GM12878 (cell line): ENCODE measurements around the gene PITPNM2. TPM values are rescaled to one million over a fixed set of nuclear protein-coding genes. Genes with fewer than 3 reads are reported as not detected.

ENCODE experiments used
- ATAC-seq: fragments of 200-7000 bp; cut with Tn5 transposase; 3 replicates; pipeline ENCODE4 v1.9.1; 2020; ENCODE audit warnings: mild to moderate bottlenecking, moderate library complexity
- BruUV-seq: library from RNA; stranded (reverse); fragments of 400-500 nt; replicated peaks from 2 replicates; lab custom pipeline; 2021; lab: Mats Ljungman, UMichigan
- CTCF ChIA-PET: fragments of 300-600 bp; sonication (Branson Sonifier 250); formaldehyde crosslinking; extraction: SDS; loops from one replicate; lab custom pipeline; 2021; ENCODE audit warnings: inconsistent platforms; lab: Yijun Ruan, JAX
- POLR2A ChIA-PET: fragments of 350-600 bp; formaldehyde crosslinking; extraction: SDS; loops from one replicate; lab custom pipeline; 2021; ENCODE audit warnings: inconsistent platforms; lab: Charles Lee
- RAD21 ChIA-PET: fragments of 300-600 bp; sonication (Branson Sonifier 250); formaldehyde crosslinking; loops from one replicate; lab custom pipeline; 2023; ENCODE audit warnings: antibody characterized with exemption; ENCODE audit not compliant: unreplicated experiment; lab: Charles Lee
- SMC1A ChIA-PET: fragments of 300-600 bp; sonication (Branson Sonifier 250); formaldehyde crosslinking; loops from one replicate; lab custom pipeline; 2023; ENCODE audit not compliant: unreplicated experiment, uncharacterized antibody; lab: Charles Lee
- DNase-seq: peaks from one replicate; pipeline ENCODE4 v3.0.0-alpha.2; 2011; ENCODE audit warnings: low read depth, low spot score
- FAIRE-seq: peaks from 3 replicates; lab custom pipeline; 2011; peaks lifted over from hg19 to GRCh38; lab: Jason Lieb, UNC
- H2AFZ ChIP-seq: 2 replicates; pipeline ENCODE4 v1.6.0; 2011; ENCODE audit warnings: low read depth, low read length, control low read depth; ENCODE audit not compliant: control insufficient read depth
- H3K27ac ChIP-seq: 2 replicates; pipeline ENCODE4 v1.5.1; 2011; ENCODE audit warnings: control low read depth; ENCODE audit not compliant: control insufficient read depth, insufficient read depth
- H3K27me3 ChIP-seq, 2 experiments: replicated peaks in 1 of 2; 2 replicates each; pipeline versions ENCODE4 v1.6.0 to v1.6.1; 2011; ENCODE audit warnings: low read length in 1 of 2; ENCODE audit not compliant: control insufficient read depth in 2 of 2, insufficient read depth in 2 of 2
- H3K36me3 ChIP-seq, 2 experiments: 2 replicates each; pipeline ENCODE4 v1.5.1; 2011; ENCODE audit warnings: low read length in 1 of 2; ENCODE audit not compliant: control insufficient read depth in 2 of 2, insufficient read depth in 2 of 2
- H3K4me1 ChIP-seq: 2 replicates; pipeline ENCODE4 v1.6.1; 2011; ENCODE audit warnings: mild to moderate bottlenecking, low read length, moderate library complexity, mixed read lengths; ENCODE audit not compliant: control insufficient read depth, insufficient read depth
- H3K4me2 ChIP-seq: 2 replicates; pipeline ENCODE4 v1.6.0; 2011; ENCODE audit warnings: control low read depth; ENCODE audit not compliant: control insufficient read depth, insufficient read depth
- H3K4me3 ChIP-seq: fragments of 200-600 bp; sonication (generic); 2 replicates; pipeline ENCODE4 v1.5.1; 2016
- H3K79me2 ChIP-seq: 2 replicates; pipeline ENCODE4 v1.6.0; 2011; ENCODE audit warnings: low read length; ENCODE audit not compliant: control insufficient read depth, insufficient read depth
- H3K9ac ChIP-seq: 2 replicates; pipeline ENCODE4 v1.8.0; 2011; ENCODE audit warnings: low read length, control low read depth, mixed read lengths; ENCODE audit not compliant: control insufficient read depth, insufficient read depth
- H3K9me3 ChIP-seq: replicated peaks from 3 replicates; pipeline ENCODE4 v1.5.1; 2011; ENCODE audit warnings: mild to moderate bottlenecking, low read length; ENCODE audit not compliant: control insufficient read depth, insufficient read depth
- H4K20me1 ChIP-seq: 2 replicates; pipeline ENCODE4 v1.6.0; 2011; ENCODE audit not compliant: control insufficient read depth, insufficient read depth
- BACH1 ChIP-seq: fragments of 450-650 bp; IDR thresholded peaks from 2 replicates; pipeline ENCODE4 v1.6.1; 2017; ENCODE audit warnings: mild to moderate bottlenecking, borderline replicate concordance
- CHD2 ChIP-seq: IDR thresholded peaks from 2 replicates; pipeline ENCODE4 v1.6.1; 2011; ENCODE audit warnings: low read depth, low read length, improper control_type of control experiment, borderline replicate concordance
- CHD4 ChIP-seq: fragments of 200-600 bp; sonication (generic); IDR thresholded peaks from 2 replicates; pipeline ENCODE4 v1.6.1; 2016; ENCODE audit warnings: mild to moderate bottlenecking
- E2F8 ChIP-seq: fragments of 450-650 bp; IDR thresholded peaks from 2 replicates; pipeline ENCODE4 v1.6.1; 2018; ENCODE audit warnings: mild to moderate bottlenecking, low read depth, moderate library complexity; ENCODE audit not compliant: partially characterized antibody
- EP300 ChIP-seq, 2 experiments: fragments of 150-350 bp in 1 of 2; IDR thresholded peaks; 2 replicates each; pipeline ENCODE4 v1.6.1; 2011 to 2012; ENCODE audit warnings: low read depth in 2 of 2, low read length in 2 of 2, borderline replicate concordance in 1 of 2, improper control_type of control experiment in 1 of 2, inconsistent platforms in 1 of 2; ENCODE audit not compliant: control insufficient read depth in 1 of 2
- IRF3 ChIP-seq: fragments of 450-650 bp; IDR thresholded peaks from 2 replicates; pipeline ENCODE4 v1.6.1; 2014; ENCODE audit warnings: mild to moderate bottlenecking
- KDM1A ChIP-seq: fragments of 200-600 bp; sonication (generic); IDR thresholded peaks from 2 replicates; pipeline ENCODE4 v1.6.1; 2016; ENCODE audit warnings: borderline replicate concordance
- MAX ChIP-seq: IDR thresholded peaks from 2 replicates; pipeline ENCODE4 v1.6.1; 2012; ENCODE audit warnings: low read depth, low read length, improper control_type of control experiment
- POU2F2 ChIP-seq: IDR thresholded peaks from 3 replicates; pipeline ENCODE4 v1.6.1; 2011; ENCODE audit warnings: low read depth, mild to moderate bottlenecking, low read length, borderline replicate concordance
- RAD21 ChIP-seq: IDR thresholded peaks from 2 replicates; pipeline ENCODE4 v1.6.1; 2011; ENCODE audit warnings: mild to moderate bottlenecking, low read depth, low read length, moderate library complexity; ENCODE audit not compliant: insufficient read depth
- SUPT20H ChIP-seq: IDR thresholded peaks from 2 replicates; pipeline ENCODE4 v1.6.1; 2011; ENCODE audit warnings: low read depth, mild to moderate bottlenecking, low read length, moderate library complexity, borderline replicate concordance; ENCODE audit not compliant: control insufficient read depth
- TAF1 ChIP-seq: IDR thresholded peaks from 2 replicates; pipeline ENCODE4 v1.6.1; 2011; ENCODE audit warnings: mild to moderate bottlenecking, low read depth, low read length, borderline replicate concordance
- ZNF24 ChIP-seq: fragments of 450-650 bp; IDR thresholded peaks from 2 replicates; pipeline ENCODE4 v1.6.1; 2017; ENCODE audit warnings: antibody characterized with exemption, mild to moderate bottlenecking
- ZNF384 ChIP-seq: IDR thresholded peaks from 2 replicates; pipeline ENCODE4 v1.6.1; 2012; ENCODE audit warnings: low read depth, mild to moderate bottlenecking, low read length, improper control_type of control experiment, borderline replicate concordance
- ZNF687 ChIP-seq: fragments of 450-650 bp; IDR thresholded peaks from 2 replicates; pipeline ENCODE4 v1.6.1; 2017; ENCODE audit warnings: mild to moderate bottlenecking, moderate library complexity
- WGBS: methylation state at CpG from one replicate; pipeline ENCODE4 v1.1.6; 2016; ENCODE audit warnings: low lambda C conversion rate; ENCODE audit not compliant: insufficient replicate concordance, insufficient coverage; ENCODE audit errors: missing lambda C conversion rate; 5-methylcytosine and 5-hydroxymethylcytosine counted together
- in situ Hi-C: fragments of 300-500 bp; cut with MboI; formaldehyde crosslinking; loops from 9 replicates; pipeline ENCODE4 v1.14.3; 2018; ENCODE audit warnings: mixed read lengths
- intact Hi-C: fragments of 100-400 bp; cut with micrococcal nuclease; formaldehyde crosslinking; loops from one replicate; pipeline ENCODE4 v1.14.2; 2022; ENCODE audit not compliant: unreplicated experiment
- polyA plus RNA-seq, 11 experiments: library from polyadenylated mRNA; depleted of rRNA in 4 of 11; unstranded in 6 of 11; stranded (reverse) in 5 of 11; fragments of >200 nt; fragmentation: Nextera tagmentation in 4 of 11; fragmentation: Illumina TruSeq in 1 of 11; extraction: Ambion mirVana in 4 of 11; extraction: Trizol in 1 of 11; gene quantifications; 1 replicate in 1 of 11; 2 replicates in 10 of 11; pipeline versions ENCODE4 v1.2.1 to v1.2.3, GENCODE V29; 2011 to 2016; ENCODE audit warnings: inconsistent platforms in 2 of 11, missing spikeins in 2 of 11, low read depth in 1 of 11
- total RNA-seq, 4 experiments: library from RNA; depleted of rRNA in 3 of 4; stranded (reverse); fragments of >200 nt in 3 of 4; fragmentation: Illumina TruSeq in 1 of 4; extraction: Trizol in 1 of 4; gene quantifications; 2 replicates each; pipeline versions ENCODE4 v1.2.1 to v1.2.3, GENCODE V29; 2013 to 2021

Gene PITPNM2
- total and polyA plus RNA-seq, 10 of the 15 experiments (the other 5 are each of a cell fraction or from before 2014, with no cell fraction given) = 0.03 to 1.0 (median 0.24) TPM; not detected in 1

- TF ChIP-seq IRF3 = no peak
Measured at GRCh38 chr12:123148223-123148622, 2.7 kb downstream of the PITPNM2 start (continued).

- RAD21 ChIA-PET = no interaction called here
- FAIRE-seq (no peak), ATAC-seq (no peak), DNase-seq (no peak)
- WGBS = 100% methylated on average over 2 of the region's 2 CpGs
- no peaks in the 10 kb centered on the region for H3K79me2 ChIP-seq
- POLR2A ChIA-PET = no interaction called here
- no peak overlapping the region for H3K4me3 ChIP-seq
- no peak overlapping the region for H3K27ac ChIP-seq
- no peaks in the 10 kb centered on the region for H4K20me1 ChIP-seq
- no peak overlapping the region for H3K4me2 ChIP-seq
- H3K27me3 ChIP-seq = peaks cover 0 to 4% of the 10 kb centered on the region in 2 experiments; a peak in 1 of 4 replicates
- in situ Hi-C loops = no loop called here
- intact Hi-C loops = no loop called here
- BruUV-seq = no TSS peak
- SMC1A ChIA-PET = no interaction called here
- no peaks in the 10 kb centered on the region for H3K9me3 ChIP-seq
- H3K9ac ChIP-seq = no peak overlapping the region
- CTCF ChIA-PET = no interaction called here
- no peaks in the 10 kb centered on the region for H3K36me3 ChIP-seq
- no peaks in the 10 kb centered on the region for H3K4me1 ChIP-seq
- H2AFZ ChIP-seq = no peak overlapping the region
- no peak for TF ChIP-seq KDM1A
- TF ChIP-seq BACH1 = no peak
- no peak for TF ChIP-seq ZNF384
- TF ChIP-seq RAD21 = no peak
- TF ChIP-seq EP300 (IDR thresholded peaks at IDR 0.05; ENCODE audit: borderline replicate concordance in 1 of 2, control insufficient read depth in 1 of 2, low read depth in 2 of 2, low read length in 2 of 2) = no peak
- TF ChIP-seq TAF1 = no peak
- TF ChIP-seq CHD2 = no peak
- TF ChIP-seq ZNF24 = no peak
- TF ChIP-seq E2F8 = no peak
- no peak for TF ChIP-seq SUPT20H
- no peak for TF ChIP-seq MAX
- TF ChIP-seq CHD4 = no peak
- TF ChIP-seq ZNF687 = no peak
- TF ChIP-seq POU2F2 = no peak
Measured at GRCh38 chr12:123145211-123145610, 5.7 kb downstream of the PITPNM2 start.
